NOMO-1 (cell line): ENCODE results near the gene CALU.

Source experiments
- DNase-seq, 2 experiments: peaks; one replicate each; lab custom pipeline; 2025; ENCODE audit not compliant: unreplicated experiment in 2 of 2; lab: John Stamatoyannopoulos, UW

The CALU gene

GRCh38 chr7:128781126-128781525 lies 42.0 kb downstream of the CALU start:
- DNase-seq: no peak

DNA sequence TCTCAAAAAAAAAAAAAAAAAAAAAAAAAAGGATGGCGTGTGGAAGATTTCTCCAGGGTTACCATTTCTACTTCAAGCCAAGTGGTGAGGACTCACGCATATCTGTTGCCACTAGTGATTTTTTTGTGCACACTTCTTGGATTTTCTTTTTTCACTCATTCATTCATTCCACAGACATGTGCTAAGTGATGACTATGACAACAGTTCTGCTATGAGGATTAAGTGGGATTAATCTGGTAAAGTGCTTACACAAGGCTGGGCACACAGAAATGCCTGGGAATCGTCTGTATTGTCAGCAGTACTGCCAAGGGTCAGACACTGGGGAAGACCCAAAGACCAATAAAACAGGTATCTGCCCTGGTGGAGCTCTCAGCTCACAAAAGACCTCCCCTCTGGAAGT lies 42.7 kb downstream of the CALU start:
- DNase-seq: no peak

- DNase-seq: no peak
These were observed 44.1 kb downstream of the CALU start for GRCh38 chr7:128783143-128783861.

DNA sequence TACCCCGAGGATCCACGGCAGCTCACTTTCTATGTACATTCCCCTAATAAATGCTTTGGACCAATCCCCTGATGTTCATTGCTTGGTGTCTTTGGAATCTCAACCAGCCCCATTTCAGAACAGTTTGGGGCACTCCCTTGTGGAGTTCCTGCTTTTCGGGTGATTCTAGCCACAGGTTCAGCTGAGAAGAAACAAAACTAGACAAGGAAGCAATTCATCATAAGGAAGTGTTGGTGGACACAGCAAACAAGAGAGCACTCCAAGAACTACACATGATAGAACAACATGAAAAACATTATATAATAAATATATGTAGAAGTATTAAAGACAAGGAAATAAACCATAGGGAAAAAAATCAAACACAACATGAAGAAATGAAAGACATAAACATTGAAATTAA lies 46.6 kb downstream of the CALU start:
- DNase-seq: no peak

GRCh38 chr7:128788446-128789412 lies 49.6 kb downstream of the CALU start:
- DNase-seq: no peak

DNA sequence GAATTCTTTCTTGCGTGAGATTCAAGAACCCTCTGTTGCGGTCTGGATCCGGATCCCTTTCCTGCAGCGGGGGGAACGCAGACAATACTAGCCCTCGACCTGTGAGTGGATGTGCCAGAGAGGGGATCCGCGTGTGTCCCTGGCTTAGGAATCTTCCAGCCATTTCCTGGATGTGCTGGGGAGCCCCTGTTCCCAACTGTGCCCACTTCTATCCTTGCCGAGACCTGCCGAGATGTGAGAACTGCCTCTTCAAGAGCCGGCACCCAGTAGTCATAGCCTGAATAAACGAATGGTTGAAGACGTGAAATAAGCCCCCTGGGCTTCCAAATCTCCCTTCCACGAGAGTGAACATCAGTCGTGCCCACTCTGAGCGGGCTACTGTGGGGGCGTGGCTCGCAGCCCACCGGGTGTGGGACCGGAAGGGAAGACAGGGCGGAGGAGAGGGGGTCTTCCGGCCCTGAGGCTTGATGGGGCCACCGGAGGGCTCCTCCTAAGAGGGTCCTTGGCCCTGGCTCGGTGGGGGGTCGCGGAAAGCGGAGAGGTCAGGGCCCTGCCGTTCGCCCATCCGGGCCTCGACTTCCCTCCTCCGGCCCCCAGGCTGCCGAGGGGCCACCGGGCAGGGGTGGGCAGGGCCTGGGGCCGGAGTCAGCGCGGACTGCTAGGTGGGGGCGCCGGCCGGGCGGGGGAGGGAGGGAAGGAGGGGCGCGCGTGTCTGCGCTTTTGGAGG lies 51.3 kb downstream of the CALU start:
- no peak for DNase-seq

DNA sequence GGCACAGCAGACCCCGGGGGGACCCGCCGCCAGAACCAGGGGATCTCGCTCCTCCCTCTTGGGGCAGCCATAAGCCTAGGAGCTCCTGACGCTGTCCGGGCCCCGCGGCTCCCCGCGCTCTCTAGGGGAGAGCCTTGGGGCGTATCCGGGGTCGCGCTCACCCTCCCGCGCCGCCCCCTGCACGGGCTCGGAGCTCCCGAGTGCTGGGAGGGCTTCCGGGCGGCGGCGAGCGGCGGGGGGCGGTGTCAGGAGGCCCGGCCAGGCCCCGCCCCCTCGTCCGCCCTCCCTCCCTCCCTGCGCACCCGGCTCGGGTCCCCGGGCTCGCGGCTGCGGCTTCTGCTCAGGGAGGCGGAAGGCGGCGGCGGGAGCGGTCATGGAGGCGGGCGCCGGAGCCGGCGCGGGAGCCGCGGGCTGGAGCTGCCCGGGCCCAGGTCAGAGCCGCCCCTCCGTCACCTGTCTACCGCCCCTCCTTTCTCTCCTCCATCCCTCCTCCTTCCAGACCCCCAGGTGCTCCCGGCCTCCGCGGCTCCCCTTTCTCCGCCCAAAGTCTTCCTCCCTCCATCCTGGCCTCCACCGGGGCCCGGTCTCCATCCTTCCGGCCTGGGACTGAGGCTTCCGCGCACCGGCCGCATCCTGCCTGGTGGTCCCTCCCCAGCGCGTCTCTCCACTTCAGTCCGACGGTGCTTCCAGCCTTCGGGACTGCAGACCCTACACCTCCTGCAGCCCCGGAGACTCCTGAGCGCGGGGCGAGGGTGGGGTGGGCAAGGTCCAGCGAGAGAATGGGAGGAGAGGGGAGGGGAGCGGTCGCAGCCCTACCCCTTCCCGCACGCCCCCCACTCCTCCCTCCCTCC lies 52.2 kb downstream of the CALU start, which contains the start of gene CCDC136:
CCDC136 (plus strand) TSS at position 848 of the 851 bp plus-strand sequence. CDS start 444 bp downstream, outside the sequence.
- DNase-seq: peak; percentile 12 to 18

GRCh38 chr7:128791972-128792327 lies 52.8 kb downstream of the CALU start:
- DNase-seq: no peak

GRCh38 chr7:128792471-128793180 lies 53.5 kb downstream of the CALU start:
- no peak for DNase-seq

GRCh38 chr7:128793181-128793547 lies 54.0 kb downstream of the CALU start:
- no peak for DNase-seq

DNA sequence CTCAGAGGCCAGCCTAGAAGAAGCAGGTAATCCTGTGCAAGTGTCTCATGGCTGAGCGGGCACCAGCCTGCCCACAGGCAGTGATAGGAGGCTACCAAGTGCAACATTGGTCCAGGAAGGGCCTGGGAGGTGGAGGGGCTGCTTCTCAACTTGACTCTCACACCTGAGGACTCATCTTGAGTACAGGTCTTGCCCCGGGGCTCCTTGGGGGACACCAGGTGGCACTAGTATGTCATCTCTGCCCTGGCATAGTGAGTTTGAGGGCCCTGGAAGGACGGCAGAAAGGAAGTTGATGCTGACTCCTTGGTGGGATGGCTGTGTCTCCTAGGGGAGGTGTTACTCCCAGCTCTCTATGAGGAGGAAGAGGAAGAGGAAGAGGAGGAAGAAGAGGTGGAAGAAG lies 54.9 kb downstream of the CALU start:
- DNase-seq: no peak

- DNase-seq: no peak
These were observed 55.3 kb downstream of the CALU start for GRCh38 chr7:128794436-128794835.

GRCh38 chr7:128795129-128795528 lies 56.0 kb downstream of the CALU start:
- DNase-seq: no peak

DNA sequence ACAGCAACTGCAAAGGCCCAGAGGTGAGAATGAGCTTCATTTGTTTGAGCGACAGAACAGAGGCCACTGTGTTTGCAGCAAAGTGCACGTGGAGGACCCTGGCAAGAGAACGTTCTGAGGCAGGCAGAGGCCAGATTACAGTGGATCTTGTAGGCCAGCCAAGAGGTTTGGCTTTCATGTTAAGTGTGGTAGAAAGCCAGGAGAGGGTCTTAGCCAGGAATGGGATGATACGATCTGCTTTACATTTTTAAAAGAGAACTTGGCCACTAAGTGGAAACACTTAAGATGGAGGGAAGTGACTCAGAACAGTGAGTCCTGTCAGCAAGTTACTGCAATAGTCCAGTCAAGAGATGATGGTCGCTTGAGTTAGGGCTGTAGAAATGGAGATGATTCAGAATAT lies 57.2 kb downstream of the CALU start:
- DNase-seq: no peak

DNA sequence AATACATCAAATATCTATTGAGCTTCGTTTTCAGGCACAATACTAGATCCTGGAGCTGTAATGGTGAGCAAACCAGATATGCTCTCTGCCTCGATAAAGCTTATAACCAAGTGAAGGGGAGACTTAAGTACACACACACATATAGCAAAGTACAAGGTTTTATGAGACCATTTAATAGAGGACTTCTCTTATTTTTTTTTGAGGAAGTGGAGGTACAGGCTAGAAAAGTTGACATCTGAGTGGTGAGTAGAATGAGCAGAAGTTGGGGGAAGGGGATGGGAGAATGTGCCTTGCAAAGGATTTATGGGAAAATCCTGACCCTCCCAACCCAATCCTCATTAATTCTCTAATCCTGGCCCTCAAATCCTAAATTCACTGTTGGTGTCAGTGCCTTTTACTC lies 60.3 kb downstream of the CALU start:
- DNase-seq: peak; percentile 0 to 28

DNA sequence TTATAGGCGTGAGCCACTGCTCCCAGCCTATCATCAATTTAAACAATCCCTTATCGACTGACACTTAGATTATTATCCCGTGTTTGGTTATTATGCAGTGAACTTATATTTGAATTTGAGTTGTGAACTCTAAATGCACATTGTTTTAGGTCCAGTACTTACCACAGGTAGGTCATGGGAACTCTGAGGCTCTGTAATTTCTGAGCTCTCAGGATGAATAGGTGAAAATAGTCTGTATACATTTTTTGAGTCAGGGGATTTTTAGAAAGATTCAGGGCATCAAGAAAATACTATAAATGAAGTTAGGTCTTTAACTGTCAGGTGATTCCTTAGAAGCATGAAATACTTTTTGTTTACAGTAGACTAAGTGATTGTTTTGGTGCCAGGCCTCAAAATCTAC lies 61.4 kb downstream of the CALU start:
- DNase-seq: no peak

GRCh38 chr7:128801003-128801402 lies 61.8 kb downstream of the CALU start:
- DNase-seq: no peak

DNA sequence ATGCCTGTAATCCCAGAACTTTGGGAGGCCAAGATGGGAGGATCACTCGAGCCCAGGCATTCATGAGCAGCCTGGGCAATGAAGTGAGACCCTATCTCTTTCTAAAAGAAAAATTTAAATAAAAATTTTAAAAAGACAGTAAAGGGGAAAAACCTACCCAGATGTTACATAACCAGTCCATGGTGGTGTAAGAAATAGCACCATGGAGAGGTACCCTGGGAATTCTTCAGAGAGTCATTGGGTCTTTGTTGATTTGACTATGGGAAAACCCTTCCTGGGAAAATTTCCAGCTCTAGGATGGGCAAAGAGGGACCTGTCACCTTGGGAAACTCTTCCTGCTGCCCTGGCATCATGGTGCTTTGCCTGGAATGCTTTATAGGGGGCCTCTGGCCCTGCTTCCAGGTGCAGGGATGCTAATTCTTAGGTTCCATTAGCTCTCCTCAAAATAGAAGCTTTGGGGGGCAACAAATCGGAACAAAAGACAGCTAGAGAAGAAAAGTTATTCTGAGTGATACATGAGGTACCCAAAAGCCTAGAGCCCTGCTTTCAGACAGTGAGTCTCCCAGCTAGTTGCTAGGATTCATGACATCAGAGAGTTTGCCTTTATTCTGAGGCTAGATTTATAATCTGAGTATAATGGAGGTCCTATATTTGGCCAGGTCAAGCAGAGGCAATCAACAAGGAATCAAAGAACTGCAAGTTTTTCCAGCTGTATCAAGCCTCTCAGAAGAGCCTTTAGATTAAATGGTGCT lies 62.7 kb downstream of the CALU start:
- no peak for DNase-seq

DNA sequence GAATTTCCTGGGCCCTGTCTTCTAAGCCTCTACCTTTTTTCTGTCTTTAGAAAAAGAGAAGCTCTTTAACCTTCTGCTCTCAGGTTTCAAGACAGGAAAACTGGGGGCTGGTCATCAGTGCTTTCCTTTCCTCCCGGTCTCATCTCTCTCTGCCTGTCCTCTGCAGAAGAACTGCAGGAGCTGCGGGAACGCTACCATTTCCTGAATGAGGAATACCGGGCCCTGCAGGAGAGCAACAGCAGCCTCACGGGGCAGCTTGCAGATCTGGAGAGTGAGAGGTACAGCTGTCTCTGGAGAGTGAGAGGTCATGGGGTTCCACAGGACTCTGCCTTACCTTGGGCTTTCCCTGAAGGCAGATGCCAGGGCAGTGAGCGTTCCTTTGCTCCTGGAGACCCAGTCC lies 65.3 kb downstream of the CALU start:
- no peak for DNase-seq
